PC-3 (cell line): ENCODE results near the gene SLC25A39.

Experiments
- EZH2 ChIP-seq: fragments of 300-600 bp; sonication (generic); IDR thresholded peaks from one replicate; pipeline ENCODE4 v1.6.1; 2017; ENCODE audit warnings: antibody characterized with exemption, mild to moderate bottlenecking, low read length; ENCODE audit not compliant: unreplicated experiment
- EZH2phosphoT487 ChIP-seq: fragments of 300-600 bp; sonication (generic); IDR thresholded peaks from 2 replicates; pipeline ENCODE4 v1.6.1; 2018; ENCODE audit warnings: mild to moderate bottlenecking, antibody characterized with exemption, low read length, borderline replicate concordance
- TF ChIP-seq, protein P1 (sequence below): fragments of 300-600 bp; sonication (generic); conservative IDR thresholded peaks from 2 replicates; pipeline ENCODE4 v1.5.1; 2017; ENCODE audit warnings: antibody characterized with exemption, low read depth, mild to moderate bottlenecking, low read length

DNA sequence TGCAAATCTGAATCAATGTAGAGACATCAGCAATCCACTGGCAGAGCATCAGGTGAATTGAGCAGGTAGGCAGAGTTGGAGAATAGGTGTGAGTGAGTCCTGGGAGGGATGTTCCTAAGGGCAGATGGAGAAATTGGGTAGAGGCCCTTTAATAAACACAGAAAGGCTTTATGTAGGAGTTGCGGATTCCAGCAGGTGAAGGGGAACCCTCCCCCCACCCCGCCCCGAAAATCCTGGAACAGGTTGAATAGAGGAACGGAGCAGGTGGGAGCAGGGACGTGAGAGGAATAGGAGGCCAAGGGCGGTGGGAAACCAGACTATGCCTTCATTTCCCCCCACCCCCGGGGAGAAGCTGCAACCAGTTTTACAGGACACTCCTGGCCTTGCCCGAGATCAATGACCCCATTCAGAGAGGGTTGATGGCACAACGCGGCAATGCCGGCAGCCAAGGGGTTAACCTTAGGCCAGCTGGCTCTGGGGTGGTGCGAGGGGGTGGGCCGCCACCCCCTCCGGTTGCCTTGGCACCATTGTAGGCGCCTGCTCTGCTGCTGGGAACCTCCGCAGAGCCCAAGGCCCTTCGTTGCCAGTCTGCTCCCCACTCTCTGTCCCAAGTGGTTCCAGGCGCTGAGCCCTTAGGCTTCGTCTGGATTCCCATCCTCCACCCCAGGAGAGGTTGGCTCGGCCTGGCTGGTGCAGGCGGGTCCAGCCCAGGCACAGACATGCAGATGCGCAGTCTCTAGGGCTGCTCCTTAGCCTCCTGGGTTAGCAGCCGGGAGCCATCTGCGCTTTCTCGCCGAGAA lies 17.0 kb downstream of the SLC25A39 start:
- TF ChIP-seq, protein P1, sequence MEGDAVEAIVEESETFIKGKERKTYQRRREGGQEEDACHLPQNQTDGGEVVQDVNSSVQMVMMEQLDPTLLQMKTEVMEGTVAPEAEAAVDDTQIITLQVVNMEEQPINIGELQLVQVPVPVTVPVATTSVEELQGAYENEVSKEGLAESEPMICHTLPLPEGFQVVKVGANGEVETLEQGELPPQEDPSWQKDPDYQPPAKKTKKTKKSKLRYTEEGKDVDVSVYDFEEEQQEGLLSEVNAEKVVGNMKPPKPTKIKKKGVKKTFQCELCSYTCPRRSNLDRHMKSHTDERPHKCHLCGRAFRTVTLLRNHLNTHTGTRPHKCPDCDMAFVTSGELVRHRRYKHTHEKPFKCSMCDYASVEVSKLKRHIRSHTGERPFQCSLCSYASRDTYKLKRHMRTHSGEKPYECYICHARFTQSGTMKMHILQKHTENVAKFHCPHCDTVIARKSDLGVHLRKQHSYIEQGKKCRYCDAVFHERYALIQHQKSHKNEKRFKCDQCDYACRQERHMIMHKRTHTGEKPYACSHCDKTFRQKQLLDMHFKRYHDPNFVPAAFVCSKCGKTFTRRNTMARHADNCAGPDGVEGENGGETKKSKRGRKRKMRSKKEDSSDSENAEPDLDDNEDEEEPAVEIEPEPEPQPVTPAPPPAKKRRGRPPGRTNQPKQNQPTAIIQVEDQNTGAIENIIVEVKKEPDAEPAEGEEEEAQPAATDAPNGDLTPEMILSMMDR: no peak
- no peak for TF ChIP-seq EZH2
- TF ChIP-seq EZH2phosphoT487: no peak
